Liver (tissue), 9 donors: ENCODE data around the gene NYAP2. TPM values are rescaled to one million over a fixed set of nuclear protein-coding genes. Genes with fewer than 3 reads are reported as not detected.

Experiments
- DNase-seq: peaks from one replicate; pipeline ENCODE4 v3.0.0-alpha.2; 2017; ENCODE audit warnings: low spot score
- H3K27ac ChIP-seq, 2 donors: one replicate each; pipeline ENCODE4 v1.7.0; 2013; ENCODE audit warnings: inconsistent platforms in 2 of 2, low read length in 2 of 2, control low read depth in 1 of 2, low read depth in 1 of 2, mild to moderate bottlenecking in 1 of 2
- H3K27me3 ChIP-seq, 4 donors: one replicate each; pipeline versions ENCODE4 v1.6.1 to v1.7.0; 2013; ENCODE audit warnings: low read length in 3 of 4, inconsistent platforms in 1 of 4, mild to moderate bottlenecking in 1 of 4, moderate library complexity in 1 of 4; ENCODE audit not compliant: control insufficient read depth in 4 of 4, insufficient read depth in 4 of 4
- H3K36me3 ChIP-seq, 4 donors: one replicate each; pipeline versions ENCODE4 v1.6.1 to v1.7.0; 2013; ENCODE audit warnings: low read length in 3 of 4, mild to moderate bottlenecking in 3 of 4, low read depth in 1 of 4, moderate library complexity in 1 of 4; ENCODE audit not compliant: control insufficient read depth in 4 of 4, insufficient read depth in 3 of 4
- H3K4me1 ChIP-seq, 4 donors: one replicate each; pipeline versions ENCODE4 v1.6.1 to v1.7.0; 2013; ENCODE audit warnings: low read length in 3 of 4, mild to moderate bottlenecking in 3 of 4, moderate library complexity in 1 of 4; ENCODE audit not compliant: control insufficient read depth in 4 of 4, insufficient read depth in 4 of 4
- H3K4me3 ChIP-seq, 3 donors: one replicate each; pipeline versions ENCODE4 v1.6.1 to v1.7.0; 2013; ENCODE audit warnings: low read length in 3 of 3, control low read depth in 1 of 3, low read depth in 1 of 3, mild to moderate bottlenecking in 1 of 3
- H3K9ac ChIP-seq, 2 donors: one replicate each; pipeline ENCODE4 v1.7.0; 2013; ENCODE audit warnings: low read length in 2 of 2, mild to moderate bottlenecking in 2 of 2, moderate library complexity in 2 of 2, control low read depth in 1 of 2, low read depth in 1 of 2
- H3K9me3 ChIP-seq, 4 donors: one replicate each; pipeline versions ENCODE4 v1.6.1 to v1.7.0; 2013; ENCODE audit warnings: low read length in 3 of 4; ENCODE audit not compliant: control insufficient read depth in 4 of 4
- ATF3 ChIP-seq: IDR thresholded peaks from 2 replicates; pipeline ENCODE4 v1.6.1; 2016; ENCODE audit warnings: antibody characterized with exemption
- EGR1 ChIP-seq, 2 donors: IDR thresholded peaks; 2 replicates each; pipeline ENCODE4 v1.6.1; 2016 to 2018; ENCODE audit warnings: antibody characterized with exemption in 2 of 2, low read depth in 2 of 2
- FOXA1 ChIP-seq: IDR thresholded peaks from 2 replicates; pipeline ENCODE4 v1.6.1; 2016; ENCODE audit warnings: antibody characterized with exemption
- FOXA2 ChIP-seq: IDR thresholded peaks from 2 replicates; pipeline ENCODE4 v1.6.1; 2016; ENCODE audit warnings: antibody characterized with exemption
- GABPA ChIP-seq, 2 donors: IDR thresholded peaks in 1 of 2; conservative IDR thresholded peaks in 1 of 2; 2 replicates each; pipeline ENCODE4 v1.6.1; 2016; ENCODE audit warnings: antibody characterized with exemption in 2 of 2, mild to moderate bottlenecking in 1 of 2, moderate library complexity in 1 of 2
- HNF4A ChIP-seq, 2 donors: conservative IDR thresholded peaks; 2 replicates each; pipeline ENCODE4 v1.6.1; 2016; ENCODE audit warnings: antibody characterized with exemption in 2 of 2, mild to moderate bottlenecking in 2 of 2
- HNF4G ChIP-seq: IDR thresholded peaks from 2 replicates; pipeline ENCODE4 v1.6.1; 2016; ENCODE audit warnings: antibody characterized with exemption
- JUND ChIP-seq, 2 donors: IDR thresholded peaks; 2 replicates each; pipeline ENCODE4 v1.6.1; 2016; ENCODE audit warnings: antibody characterized with exemption in 2 of 2
- MAX ChIP-seq: IDR thresholded peaks from 2 replicates; pipeline ENCODE4 v1.6.1; 2016; ENCODE audit warnings: antibody characterized with exemption
- NR2F2 ChIP-seq: IDR thresholded peaks from 2 replicates; pipeline ENCODE4 v1.6.1; 2016; ENCODE audit warnings: antibody characterized with exemption
- RAD21 ChIP-seq, 2 donors: IDR thresholded peaks; 2 replicates each; pipeline ENCODE4 v1.6.1; 2016; ENCODE audit warnings: antibody characterized with exemption in 2 of 2, mild to moderate bottlenecking in 2 of 2
- RXRA ChIP-seq, 2 donors: IDR thresholded peaks; 2 replicates each; pipeline ENCODE4 v1.6.1; 2017 to 2018; ENCODE audit warnings: antibody characterized with exemption in 2 of 2, mild to moderate bottlenecking in 1 of 2
- SP1 ChIP-seq: IDR thresholded peaks from 2 replicates; pipeline ENCODE4 v1.6.1; 2018; ENCODE audit warnings: antibody characterized with exemption, mild to moderate bottlenecking
- whole genome bisulfite sequencing: extraction: QIAGEN DNeasy Blood & Tissue Kit; methylation state at CpG from one replicate; pipeline ENCODE4 v1.1.7; 2013; 5-methylcytosine and 5-hydroxymethylcytosine counted together
- polyA plus RNA-seq, 2 donors: library from polyadenylated mRNA; stranded (reverse) in 1 of 2; unstranded in 1 of 2; fragments of 200-250 nt in 1 of 2; fragments of >200 nt in 1 of 2; fragmentation: Nextera tagmentation in 1 of 2; extraction: Ambion mirVana in 1 of 2; gene quantifications; one replicate each; pipeline versions ENCODE4 v1.2.1 to v1.2.3, GENCODE V29; 2013 to 2015
- total RNA-seq, 2 donors: library from RNA; depleted of rRNA; stranded (reverse); fragments of >200 nt; gene quantifications; one replicate each; pipeline ENCODE4 v1.2.3, GENCODE V29; 2014
- TF ChIP-seq, protein P1 (sequence below): IDR thresholded peaks from 2 replicates; pipeline ENCODE4 v1.6.1; 2016; ENCODE audit warnings: antibody characterized with exemption, mild to moderate bottlenecking
- TF ChIP-seq, protein P2 (sequence below): fragments of 150-350 bp; IDR thresholded peaks from 2 replicates; pipeline ENCODE4 v1.5.1; 2017; ENCODE audit warnings: improper control_type of control experiment, low read depth, low read length; ENCODE audit not compliant: missing input control
- donor health status: healthy.
- donor health status: healthy.
- donor health status: healthy.
- donor health status: healthy.
- donor health status: healthy.

NYAP2 gene
- total and polyA plus RNA-seq, 4 donors: not detected

DNA sequence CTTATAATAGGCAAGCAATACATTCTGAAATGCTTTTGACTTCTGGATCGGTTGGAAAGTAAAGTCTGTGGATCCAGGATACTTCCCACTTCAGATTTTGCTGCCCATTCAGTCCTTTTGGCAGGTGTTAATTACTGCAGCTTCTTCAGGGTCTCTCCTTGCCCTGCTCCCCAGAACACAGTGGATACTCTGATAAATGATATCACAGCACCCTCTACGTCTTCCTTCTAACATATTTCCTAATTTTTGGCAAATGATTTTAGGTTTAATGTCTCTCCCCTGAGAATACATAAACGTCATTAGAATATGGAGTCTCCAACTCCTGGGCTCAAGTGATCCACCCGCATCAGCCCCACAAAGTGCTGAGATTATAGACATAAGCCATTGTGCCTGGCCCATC lies 249.8 kb downstream of the NYAP2 start:
- H3K9me3 ChIP-seq: no peaks in the 10 kb centered on the region
- no peaks in the 10 kb centered on the region for H3K4me1 ChIP-seq
- TF ChIP-seq HNF4A (conservative IDR thresholded peaks at IDR 0.05) (no peak), ATF3 (no peak), HNF4G (no peak), JUND (IDR thresholded peaks at IDR 0.05) (no peak), RXRA (IDR thresholded peaks at IDR 0.05) (no peak), NR2F2 (no peak)
- TF ChIP-seq, protein P1, sequence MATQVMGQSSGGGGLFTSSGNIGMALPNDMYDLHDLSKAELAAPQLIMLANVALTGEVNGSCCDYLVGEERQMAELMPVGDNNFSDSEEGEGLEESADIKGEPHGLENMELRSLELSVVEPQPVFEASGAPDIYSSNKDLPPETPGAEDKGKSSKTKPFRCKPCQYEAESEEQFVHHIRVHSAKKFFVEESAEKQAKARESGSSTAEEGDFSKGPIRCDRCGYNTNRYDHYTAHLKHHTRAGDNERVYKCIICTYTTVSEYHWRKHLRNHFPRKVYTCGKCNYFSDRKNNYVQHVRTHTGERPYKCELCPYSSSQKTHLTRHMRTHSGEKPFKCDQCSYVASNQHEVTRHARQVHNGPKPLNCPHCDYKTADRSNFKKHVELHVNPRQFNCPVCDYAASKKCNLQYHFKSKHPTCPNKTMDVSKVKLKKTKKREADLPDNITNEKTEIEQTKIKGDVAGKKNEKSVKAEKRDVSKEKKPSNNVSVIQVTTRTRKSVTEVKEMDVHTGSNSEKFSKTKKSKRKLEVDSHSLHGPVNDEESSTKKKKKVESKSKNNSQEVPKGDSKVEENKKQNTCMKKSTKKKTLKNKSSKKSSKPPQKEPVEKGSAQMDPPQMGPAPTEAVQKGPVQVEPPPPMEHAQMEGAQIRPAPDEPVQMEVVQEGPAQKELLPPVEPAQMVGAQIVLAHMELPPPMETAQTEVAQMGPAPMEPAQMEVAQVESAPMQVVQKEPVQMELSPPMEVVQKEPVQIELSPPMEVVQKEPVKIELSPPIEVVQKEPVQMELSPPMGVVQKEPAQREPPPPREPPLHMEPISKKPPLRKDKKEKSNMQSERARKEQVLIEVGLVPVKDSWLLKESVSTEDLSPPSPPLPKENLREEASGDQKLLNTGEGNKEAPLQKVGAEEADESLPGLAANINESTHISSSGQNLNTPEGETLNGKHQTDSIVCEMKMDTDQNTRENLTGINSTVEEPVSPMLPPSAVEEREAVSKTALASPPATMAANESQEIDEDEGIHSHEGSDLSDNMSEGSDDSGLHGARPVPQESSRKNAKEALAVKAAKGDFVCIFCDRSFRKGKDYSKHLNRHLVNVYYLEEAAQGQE: no peak
- no peaks in the 10 kb centered on the region for H3K36me3 ChIP-seq
- H3K27ac ChIP-seq: no peak overlapping the region
- H3K9ac ChIP-seq: no peak overlapping the region
- no peak for DNase-seq
- H3K27me3 ChIP-seq: peaks cover 0 to 3% (median 0%) of the 10 kb centered on the region in 4 donors
- WGBS: 60% methylated on average over 4 of the region's 4 CpGs
- no peak overlapping the region for H3K4me3 ChIP-seq

DNA sequence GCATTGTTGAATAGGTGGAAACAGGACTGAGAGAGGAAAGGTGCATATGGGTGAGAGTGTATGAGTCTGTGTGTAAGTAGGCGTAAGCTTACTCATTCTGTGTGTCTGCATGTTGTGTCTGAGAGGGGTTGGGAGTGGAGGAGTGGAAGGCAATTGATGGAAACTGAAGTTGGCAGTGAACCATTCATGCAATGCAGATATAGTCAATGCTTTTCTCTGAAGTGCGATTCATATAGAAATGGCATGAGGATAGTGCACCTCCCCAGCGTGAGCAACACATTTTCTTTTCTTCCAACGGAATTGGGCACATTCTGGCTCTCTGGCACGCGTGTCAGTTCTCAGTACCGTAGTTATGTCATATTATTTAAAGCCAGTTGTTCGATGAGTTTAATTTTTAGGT lies 250.5 kb downstream of the NYAP2 start:
- H3K27me3 ChIP-seq: peaks cover 0 to 3% (median 0%) of the 10 kb centered on the region in 4 donors
- no peak overlapping the region for H3K9ac ChIP-seq
- no peak for DNase-seq
- WGBS: 88% methylated on average over 8 of the region's 8 CpGs
- no peak overlapping the region for H3K4me3 ChIP-seq
- TF ChIP-seq, protein P1: no peak
- no peak for TF ChIP-seq RAD21 (IDR thresholded peaks at IDR 0.05)
- TF ChIP-seq FOXA1: no peak
- TF ChIP-seq EGR1 (IDR thresholded peaks at IDR 0.05; ENCODE audit: low read depth in 2 of 2): no peak
- TF ChIP-seq JUND (IDR thresholded peaks at IDR 0.05): no peak
- no peak for TF ChIP-seq GABPA (IDR thresholded peaks at IDR 0.05 in 1 of 2, conservative IDR thresholded peaks at IDR 0.05 in 1 of 2)
- no peak for TF ChIP-seq FOXA2
- no peak for TF ChIP-seq HNF4G
- no peak for TF ChIP-seq NR2F2
- TF ChIP-seq, protein P2, sequence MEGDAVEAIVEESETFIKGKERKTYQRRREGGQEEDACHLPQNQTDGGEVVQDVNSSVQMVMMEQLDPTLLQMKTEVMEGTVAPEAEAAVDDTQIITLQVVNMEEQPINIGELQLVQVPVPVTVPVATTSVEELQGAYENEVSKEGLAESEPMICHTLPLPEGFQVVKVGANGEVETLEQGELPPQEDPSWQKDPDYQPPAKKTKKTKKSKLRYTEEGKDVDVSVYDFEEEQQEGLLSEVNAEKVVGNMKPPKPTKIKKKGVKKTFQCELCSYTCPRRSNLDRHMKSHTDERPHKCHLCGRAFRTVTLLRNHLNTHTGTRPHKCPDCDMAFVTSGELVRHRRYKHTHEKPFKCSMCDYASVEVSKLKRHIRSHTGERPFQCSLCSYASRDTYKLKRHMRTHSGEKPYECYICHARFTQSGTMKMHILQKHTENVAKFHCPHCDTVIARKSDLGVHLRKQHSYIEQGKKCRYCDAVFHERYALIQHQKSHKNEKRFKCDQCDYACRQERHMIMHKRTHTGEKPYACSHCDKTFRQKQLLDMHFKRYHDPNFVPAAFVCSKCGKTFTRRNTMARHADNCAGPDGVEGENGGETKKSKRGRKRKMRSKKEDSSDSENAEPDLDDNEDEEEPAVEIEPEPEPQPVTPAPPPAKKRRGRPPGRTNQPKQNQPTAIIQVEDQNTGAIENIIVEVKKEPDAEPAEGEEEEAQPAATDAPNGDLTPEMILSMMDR: no peak
- TF ChIP-seq RXRA (IDR thresholded peaks at IDR 0.05): no peak
- no peak for TF ChIP-seq SP1
- no peak for TF ChIP-seq MAX
- TF ChIP-seq ATF3: no peak
- no peak overlapping the region for H3K27ac ChIP-seq
- no peaks in the 10 kb centered on the region for H3K9me3 ChIP-seq
- no peaks in the 10 kb centered on the region for H3K4me1 ChIP-seq
- H3K36me3 ChIP-seq: no peaks in the 10 kb centered on the region
